ENCODE data around the gene ZNF23.

ZNF23 gene

DNA sequence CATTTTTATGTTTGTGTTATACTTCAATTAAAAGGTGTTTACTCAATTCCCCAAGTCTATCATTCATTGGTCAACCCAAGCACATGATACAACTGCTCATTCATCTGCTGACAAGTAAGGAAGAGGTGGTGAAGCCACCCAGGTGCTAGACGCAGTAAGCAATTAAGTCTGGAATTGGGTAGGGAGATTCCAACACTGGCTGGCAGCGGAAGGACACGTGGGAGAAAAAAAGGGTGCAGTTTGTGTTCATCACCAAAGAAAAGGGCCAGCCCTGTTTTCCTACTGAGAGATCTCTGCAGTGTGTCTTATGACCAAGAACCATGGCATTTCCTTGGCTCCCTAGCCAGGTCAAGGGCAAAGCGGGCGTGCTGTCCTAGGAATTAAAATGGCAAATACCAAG lies 11.8 kb upstream of the ZNF23 start:
- in situ Hi-C loops (cut with MboI; ENCODE audit: low pct_unique_long_range_greater_than_20kb, low sequenced_read_pairs): no loop called here
- no peak for DNase-seq

DNA sequence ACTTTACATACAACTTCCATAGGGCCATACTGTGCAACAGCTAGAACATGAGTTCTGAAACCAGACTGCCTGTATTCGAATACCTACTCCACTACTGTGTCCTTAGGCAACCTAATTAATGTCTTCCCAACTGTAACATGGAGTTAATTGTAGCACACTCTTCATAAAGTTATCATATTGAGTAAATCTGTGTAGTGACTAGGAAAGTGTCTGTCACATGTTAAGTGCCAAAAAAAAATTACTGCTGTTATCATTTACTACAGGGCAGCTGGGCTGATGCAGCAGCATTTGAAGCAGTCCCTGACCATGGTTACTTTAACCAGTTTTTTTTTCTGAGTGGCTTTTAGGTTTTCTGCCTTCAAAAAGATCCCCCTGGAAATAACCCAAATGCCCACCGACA lies 10.9 kb upstream of the ZNF23 start:
- in situ Hi-C loops (cut with MboI; ENCODE audit: low pct_unique_long_range_greater_than_20kb, low sequenced_read_pairs): no loop called here

DNA sequence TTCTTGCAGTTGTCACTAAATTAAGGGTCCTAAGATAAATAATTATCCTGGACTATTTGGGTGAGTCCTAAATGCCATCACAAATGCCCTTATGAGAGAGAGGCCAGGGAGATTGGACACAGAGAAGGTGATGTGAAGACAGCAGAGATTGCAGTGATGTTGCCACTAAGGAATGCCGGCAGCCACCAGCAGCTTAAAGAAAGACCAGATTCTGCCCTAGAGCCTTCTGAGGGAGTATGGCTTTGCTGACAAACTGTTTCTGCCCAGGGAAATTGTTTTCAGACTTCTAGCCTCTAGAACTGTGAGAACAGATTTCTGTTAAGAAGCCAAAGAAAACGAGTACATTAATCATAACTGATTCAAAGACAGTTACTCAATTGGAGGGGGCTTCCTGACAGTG lies 10.0 kb upstream of the ZNF23 start:
- DNase-seq: no peak
- in situ Hi-C loops (cut with MboI; ENCODE audit: low pct_unique_long_range_greater_than_20kb, low sequenced_read_pairs): no loop called here

More for the DNA sequence above, 10.9 kb upstream of the ZNF23 start:
- no peak for DNase-seq

DNA sequence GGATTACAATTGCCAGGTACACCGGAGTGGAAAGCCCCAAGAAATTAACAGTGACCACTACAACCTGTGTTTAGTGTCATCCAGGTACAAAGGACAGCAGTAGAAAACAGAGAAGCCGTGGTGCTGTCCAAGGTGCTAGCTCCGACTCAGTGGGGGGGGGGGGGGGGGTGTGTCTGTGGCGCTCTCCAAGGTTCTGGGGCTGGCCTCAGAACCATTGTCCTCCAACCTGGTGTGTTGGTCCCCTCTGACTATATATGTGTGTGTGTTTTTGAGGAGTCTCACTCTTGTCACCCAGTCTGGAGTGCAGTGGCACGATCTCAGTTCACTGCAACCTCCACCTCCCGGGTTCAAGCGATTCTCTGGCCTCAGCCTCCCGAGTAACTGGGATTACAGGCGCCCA lies 5.8 kb upstream of the ZNF23 start:
- in situ Hi-C loops (cut with MboI; ENCODE audit: low pct_unique_long_range_greater_than_20kb, low sequenced_read_pairs): no loop called here
- peak; percentile 66 for DNase-seq

DNA sequence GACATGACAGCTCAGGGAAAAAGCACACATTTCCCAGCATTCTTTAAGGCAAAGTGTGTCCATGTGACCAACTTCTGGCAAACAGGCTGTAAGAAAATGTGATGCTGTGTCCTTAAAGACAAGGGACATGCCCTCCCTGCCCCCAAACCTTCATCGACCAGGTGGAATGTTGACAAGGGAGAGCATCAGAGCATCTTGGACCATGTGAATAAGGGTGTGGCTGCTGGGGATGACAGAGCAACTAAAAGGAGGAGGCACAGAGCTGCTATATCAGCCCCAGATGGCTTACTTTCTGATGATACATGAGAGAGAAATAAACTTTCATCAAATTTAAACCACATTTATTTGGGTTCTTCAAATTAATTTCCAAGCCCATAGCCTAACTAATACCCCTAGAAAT lies 2.2 kb upstream of the ZNF23 start:
- in situ Hi-C loops (cut with MboI; ENCODE audit: low pct_unique_long_range_greater_than_20kb, low sequenced_read_pairs): no loop called here
- no peak for DNase-seq

DNA sequence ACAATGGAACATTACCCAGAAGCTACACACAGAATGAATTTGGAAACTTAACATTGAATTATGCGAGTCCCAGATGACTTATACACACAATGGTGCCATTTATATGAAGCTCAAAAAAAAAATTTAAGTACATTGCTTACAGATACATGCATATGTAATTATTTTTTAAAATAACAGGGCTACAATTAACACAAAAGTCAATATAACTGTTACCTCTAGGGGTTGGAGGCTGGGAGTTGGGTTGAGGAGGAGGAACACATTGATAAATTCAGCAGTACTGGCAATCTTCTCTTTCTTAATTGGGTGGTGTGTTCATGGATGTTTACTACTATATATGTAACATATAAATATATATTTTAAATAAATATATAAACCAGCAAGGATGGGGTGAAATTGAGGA lies 1.1 kb downstream of the ZNF23 start:
- DNase-seq: no peak

DNA sequence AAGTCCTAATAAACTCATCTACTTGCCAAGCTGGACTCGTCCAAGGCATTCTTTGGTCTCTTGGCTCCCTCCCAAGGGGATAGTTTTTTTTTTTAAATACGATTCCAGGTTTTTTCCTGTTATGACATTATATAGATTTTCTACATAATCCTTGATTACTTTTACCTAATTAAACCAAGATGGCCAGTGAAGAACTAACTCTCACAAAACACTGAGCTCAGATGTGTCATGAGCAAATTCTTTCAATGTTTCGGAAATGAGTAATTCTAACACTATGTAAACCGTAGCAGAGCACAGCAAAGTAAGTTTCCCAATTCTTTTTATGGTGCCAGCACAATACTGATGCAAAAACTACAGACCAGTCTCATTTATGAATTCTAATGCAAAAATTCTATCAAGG lies 1.8 kb downstream of the ZNF23 start:
- DNase-seq: no peak
- in situ Hi-C loops (cut with MboI; ENCODE audit: low pct_unique_long_range_greater_than_20kb, low sequenced_read_pairs): no loop called here

More for the DNA sequence above, 1.1 kb downstream of the ZNF23 start:
- in situ Hi-C loops (cut with MboI; ENCODE audit: low pct_unique_long_range_greater_than_20kb, low sequenced_read_pairs): no loop called here

DNA sequence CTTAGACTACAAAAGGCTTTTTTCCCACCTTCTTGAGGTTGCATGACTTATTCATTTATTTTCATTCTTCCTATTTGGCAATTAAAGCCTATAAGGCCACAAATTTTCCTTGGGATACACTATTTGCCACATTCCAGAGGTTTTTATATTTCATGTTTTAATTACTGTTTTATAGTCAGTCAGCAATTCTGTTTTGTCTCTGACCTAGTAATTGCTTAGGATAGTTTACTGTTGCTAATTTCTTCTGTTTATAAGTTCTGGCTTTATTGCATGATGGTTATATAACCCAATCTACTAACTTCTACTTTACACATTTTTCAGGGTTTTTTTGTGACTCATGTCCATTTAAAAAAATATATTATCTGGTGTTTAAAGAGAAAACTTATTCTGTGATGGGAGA lies 2.5 kb downstream of the ZNF23 start:
- DNase-seq: no peak
- in situ Hi-C loops (cut with MboI; ENCODE audit: low pct_unique_long_range_greater_than_20kb, low sequenced_read_pairs): no loop called here

DNA sequence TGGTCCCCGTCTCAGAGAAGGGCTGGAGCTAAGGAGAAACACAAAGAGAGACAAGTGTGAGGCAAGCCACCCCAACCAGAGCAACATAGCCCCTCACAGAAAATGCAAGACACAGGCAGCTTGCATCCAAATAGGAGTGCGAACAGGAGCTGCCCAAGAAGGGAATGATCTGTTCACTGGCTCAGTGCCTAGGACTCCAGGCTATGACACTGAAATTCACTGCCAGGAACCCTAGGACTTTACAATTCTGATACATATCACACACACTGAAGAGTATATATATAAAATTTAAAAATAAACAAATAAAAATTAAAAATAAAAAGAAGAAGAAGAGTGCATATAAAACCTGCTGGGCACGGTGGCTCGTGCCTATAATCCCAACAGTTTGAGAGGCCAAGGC lies 5.2 kb downstream of the ZNF23 start:
- in situ Hi-C loops (cut with MboI; ENCODE audit: low pct_unique_long_range_greater_than_20kb, low sequenced_read_pairs): no loop called here
- no peak for DNase-seq

DNA sequence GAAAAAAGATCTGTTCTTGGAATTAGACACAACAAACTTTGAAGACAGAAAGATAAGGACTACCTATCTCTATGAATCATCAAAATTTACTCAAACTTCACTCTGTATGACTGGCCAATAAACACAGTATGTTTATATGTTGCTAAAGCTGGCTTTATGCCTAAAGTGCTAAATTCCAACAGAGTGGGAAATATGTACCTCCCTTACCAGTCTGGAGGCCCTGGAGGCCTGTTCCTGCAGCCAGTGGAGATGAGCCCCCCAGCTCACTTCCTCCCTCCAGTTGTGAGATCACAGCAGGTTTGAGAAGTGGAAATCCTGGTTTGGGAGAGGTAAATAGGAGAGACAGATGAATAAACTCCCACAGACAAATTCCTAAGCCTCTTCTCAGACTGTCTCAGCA lies 9.0 kb downstream of the ZNF23 start:
- DNase-seq: no peak
- in situ Hi-C loops (cut with MboI; ENCODE audit: low pct_unique_long_range_greater_than_20kb, low sequenced_read_pairs): no loop called here

DNA sequence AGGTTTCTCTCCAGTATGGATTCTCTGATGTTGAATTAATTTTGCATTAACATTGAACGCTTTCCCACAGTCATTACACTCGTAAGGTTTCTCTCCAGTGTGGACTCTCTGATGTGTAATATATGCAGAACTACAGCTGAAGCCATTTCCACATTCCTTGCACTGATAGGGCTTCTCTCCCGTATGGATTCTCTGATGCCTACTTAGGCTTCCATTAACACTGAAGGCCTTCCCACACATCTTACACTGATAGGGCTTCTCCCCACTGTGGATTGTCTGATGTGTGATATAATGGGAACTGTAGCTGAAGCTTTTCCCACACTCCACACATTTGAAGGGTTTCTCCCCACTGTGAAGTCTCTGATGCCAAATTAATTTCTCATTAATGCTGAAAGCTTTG lies 13.0 kb downstream of the ZNF23 start:
- in situ Hi-C loops (cut with MboI; ENCODE audit: low pct_unique_long_range_greater_than_20kb, low sequenced_read_pairs): no loop called here
- DNase-seq: no peak

DNA sequence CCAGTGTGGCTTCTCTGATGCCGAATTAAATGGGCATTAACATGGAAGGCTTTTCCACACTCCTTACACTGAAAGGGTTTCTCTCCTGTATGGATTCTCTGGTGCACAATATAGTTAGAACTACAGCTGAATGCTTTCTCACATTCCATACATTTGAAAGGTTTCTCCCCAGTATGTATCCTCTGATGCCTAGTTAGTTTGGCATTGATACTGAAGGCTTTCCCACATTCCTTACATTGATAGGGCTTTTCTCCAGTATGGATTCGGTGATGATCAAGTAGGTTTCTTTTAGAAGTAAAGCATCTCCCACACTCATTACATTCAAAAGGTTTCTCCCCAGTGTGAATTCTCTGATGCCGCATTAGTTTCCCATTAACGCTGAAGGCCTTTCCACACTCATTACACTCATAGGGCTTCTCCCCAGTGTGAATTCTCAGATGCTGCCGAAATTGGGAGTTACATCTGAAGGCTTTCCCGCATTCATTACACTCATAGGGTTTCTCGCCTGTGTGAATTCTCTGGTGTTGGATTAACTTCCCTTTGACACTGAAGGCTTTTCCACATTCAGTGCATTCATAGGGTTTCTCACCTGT lies 13.7 kb downstream of the ZNF23 start:
- DNase-seq: no peak
- in situ Hi-C loops (cut with MboI; ENCODE audit: low pct_unique_long_range_greater_than_20kb, low sequenced_read_pairs): no loop called here

DNA sequence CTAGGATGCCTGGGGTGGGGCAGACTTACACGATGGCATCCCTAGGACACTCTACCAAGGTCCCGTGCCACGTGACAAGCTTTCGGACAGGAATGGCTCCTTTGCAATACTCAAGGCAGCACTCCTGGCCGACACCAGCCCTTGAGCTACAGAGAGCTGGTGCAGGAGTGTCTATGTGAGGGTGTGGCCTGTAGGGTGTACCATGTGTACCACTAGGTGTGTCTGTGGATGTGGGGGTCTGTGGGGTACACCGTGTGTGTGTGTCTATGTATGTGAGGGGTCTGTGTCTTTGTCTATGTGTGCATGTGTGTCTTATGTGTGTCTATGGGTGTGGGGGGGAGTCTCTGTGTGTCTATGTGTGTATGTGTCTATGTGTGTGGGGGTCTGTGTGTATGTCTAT lies 18.3 kb downstream of the ZNF23 start:
- in situ Hi-C loops (cut with MboI; ENCODE audit: low pct_unique_long_range_greater_than_20kb, low sequenced_read_pairs): no loop called here
- no peak for DNase-seq

DNA sequence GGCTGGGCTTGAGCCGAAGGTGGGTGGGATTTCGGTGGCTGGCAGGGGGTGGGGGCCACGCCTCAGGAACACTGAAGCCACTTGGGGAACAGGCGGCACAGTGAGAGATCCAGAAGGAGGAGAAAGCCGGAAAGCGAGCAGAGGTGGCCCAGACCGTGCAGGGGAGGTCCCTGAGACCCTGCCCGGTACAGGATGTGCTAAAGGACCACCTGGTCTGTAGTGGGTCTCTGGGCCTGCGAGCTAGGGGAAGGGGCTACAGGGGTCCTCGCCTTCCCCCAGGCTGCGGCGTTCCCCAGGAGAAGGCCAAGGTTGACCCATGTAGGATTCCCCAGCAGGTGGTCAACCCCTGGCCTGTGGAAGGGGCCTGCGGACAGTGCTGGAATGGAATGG lies 20.0 kb downstream of the ZNF23 start, which contains the start of gene TLE7:
Gene TLE7 (minus strand): TSS at position 4 of the 390 bp plus-strand sequence. CDS start 8,730 bp downstream, outside the sequence.
- no peak for DNase-seq
- in situ Hi-C loops (cut with MboI; ENCODE audit: low pct_unique_long_range_greater_than_20kb, low sequenced_read_pairs): no loop called here

DNA sequence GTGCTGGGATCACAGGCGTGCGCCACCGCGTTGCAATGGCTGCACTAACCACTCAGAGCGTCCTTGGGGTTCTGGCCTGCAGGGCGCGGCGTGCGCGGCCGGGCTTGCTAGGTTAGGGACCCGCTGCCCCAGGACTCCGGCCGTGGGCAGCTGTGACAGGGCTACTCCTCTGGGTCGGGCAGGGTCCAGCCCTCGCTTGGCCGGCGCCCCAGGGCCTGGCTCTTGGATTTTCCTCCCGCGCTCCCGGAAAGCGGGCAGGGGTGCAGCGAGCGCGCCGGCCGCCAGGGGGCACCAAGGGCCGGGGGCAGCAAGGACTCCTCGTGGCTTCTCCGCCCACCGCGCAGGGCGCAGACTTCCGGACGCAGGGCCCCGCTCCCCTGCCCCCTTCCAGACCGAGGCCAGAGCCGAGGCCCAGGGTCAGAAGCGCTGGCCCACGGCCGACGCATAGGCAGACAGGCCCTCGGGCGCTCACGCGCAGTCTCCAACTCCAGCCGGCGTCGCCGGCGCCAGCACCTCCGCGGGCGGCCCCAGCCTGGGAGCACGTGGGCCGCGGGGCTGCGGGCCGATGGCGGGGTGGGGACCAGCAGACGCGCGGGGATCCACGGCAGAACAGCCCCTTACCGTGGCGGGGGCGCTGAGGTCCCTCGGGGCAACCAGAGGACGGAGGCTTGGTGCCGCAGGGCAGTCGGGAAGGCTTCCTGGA lies 20.5 kb downstream of the ZNF23 start:
- in situ Hi-C loops (cut with MboI; ENCODE audit: low pct_unique_long_range_greater_than_20kb, low sequenced_read_pairs): no loop called here
- no peak for DNase-seq

DNA sequence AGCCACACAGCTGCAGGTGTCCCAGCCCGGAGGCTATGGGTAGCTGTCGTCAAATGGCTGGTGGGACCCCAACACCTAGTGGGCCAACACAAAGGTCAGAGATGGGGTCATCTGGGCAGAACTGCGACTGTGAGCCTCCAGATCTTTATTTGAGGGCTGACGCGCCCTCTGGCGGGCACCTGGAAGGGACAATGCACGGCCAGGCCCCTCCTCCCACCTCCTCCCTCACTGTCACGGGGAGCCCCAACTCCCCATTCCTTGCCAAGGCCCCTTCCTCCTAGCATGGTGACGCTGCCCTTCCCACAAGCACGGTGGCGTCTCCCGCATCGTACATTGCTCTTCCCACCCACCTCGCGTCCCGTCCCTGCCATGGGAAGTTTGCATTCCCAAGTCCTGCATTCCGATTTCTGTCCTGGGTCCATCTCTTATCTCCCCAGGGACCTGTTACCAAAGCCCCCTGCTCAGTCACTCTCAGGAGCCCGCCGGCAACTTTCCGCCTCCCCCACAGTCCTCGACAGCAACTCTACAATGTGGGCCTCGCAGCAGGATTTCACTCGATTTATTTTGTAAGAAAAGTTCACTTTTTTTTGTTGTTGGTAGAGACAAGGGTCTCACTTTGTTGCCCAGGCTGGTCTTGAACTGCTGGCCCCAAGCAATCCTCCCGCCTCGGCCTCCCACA lies 21.2 kb downstream of the ZNF23 start:
- DNase-seq: no peak
- in situ Hi-C loops (cut with MboI; ENCODE audit: low pct_unique_long_range_greater_than_20kb, low sequenced_read_pairs): no loop called here

DNA sequence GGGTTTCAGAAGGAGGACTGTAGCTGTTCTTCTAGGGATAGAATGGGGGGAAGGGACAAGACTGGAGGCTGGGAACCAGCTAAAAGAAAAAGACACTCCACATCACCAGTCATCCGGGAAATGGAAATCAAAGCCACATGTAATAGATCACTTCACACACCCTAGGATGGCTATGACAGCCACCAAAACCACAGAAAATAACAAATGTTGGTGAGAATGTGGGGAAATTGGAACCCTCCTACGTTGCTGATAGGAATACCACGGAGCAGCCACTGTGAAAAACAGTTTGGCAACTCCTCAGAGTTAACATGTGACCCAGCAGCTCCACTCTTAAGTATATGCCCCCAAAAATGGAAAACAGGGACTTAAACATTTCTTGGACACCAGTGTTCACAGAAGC lies 22.5 kb downstream of the ZNF23 start:
- in situ Hi-C loops (cut with MboI; ENCODE audit: low pct_unique_long_range_greater_than_20kb, low sequenced_read_pairs): no loop called here
- no peak for DNase-seq

DNA sequence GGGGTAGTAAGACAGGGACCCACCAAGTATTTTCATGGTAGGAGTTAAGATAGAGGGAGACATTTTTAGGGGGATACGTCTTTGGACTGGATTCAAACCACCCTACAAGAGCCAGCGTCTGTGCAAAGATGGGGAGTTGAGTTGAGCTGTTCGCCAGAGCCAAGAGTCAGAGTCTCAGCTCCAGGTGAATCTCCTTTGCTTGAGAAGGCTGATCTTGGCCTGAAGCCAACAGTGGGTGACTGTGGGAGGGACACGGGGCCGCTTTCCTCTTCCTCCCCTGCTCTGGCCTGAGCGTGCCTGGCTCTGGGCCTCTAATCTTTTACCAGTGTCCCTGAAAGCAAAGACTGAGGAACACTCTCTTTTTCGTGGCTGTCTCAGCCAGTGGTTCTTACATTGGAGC lies 25.6 kb downstream of the ZNF23 start:
- no peak for DNase-seq
- in situ Hi-C loops (cut with MboI; ENCODE audit: low pct_unique_long_range_greater_than_20kb, low sequenced_read_pairs): no loop called here

DNA sequence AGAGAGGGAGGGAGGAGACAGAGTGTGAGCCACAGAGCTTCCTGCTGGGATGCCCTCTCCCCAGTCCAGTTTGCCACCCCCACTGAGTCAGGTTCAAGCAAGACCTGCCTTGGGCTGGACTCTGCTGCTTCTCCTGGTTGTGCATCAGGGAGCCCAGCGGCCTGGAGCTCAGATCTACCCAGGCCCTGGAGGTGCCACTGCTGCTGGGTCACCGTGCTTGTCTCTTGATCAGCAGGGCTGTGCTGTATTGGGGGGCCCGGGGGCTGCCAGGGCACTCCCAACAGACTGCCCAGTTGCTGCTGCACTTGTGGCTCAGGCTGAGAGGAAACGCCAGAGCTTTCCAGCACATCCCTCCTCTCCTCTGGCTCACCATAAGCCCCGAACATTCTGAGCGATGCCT lies 29.1 kb downstream of the ZNF23 start:
- in situ Hi-C loops (cut with MboI; ENCODE audit: low pct_unique_long_range_greater_than_20kb, low sequenced_read_pairs): no loop called here
- DNase-seq: no peak

DNA sequence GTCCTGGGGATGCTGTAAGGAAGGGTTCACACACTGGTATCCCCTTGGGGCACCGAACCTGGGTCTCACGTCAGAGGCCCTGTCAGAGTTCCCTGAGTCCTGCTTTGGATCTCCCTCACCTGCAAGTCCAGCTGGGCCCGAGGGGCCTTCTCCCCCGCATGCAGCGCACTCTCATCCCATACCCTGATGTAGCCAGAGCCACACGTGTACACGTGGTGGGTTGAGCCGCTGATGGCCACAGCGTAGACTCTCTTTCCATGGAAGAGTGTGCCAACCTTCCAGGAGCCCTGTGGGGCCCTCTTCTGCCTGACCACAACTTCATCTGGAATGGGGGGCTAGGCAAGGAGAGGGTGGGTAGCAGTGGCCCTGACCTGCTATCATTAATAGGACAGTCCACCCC lies 30.1 kb downstream of the ZNF23 start:
- in situ Hi-C loops (cut with MboI; ENCODE audit: low pct_unique_long_range_greater_than_20kb, low sequenced_read_pairs): no loop called here
- no peak for DNase-seq

DNA sequence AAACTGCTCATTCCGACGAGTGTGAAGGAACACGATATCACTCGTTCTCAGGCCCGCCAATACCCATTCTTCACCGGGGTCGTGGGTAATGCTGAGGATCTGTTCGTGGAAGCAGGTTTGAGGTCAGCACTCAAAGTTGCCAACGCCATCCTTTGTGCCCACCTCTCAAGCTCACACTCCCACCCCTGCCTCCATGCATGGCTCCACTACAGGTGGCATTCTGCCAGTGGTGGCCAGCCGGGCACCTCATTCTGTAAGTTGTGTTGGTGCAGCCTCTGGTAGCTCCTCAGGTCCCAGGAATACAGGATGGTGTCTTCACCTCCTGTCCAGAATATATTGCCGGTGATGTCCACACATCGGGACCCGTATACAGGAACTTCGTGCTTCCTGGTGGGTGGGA lies 30.9 kb downstream of the ZNF23 start:
- no peak for DNase-seq
- in situ Hi-C loops (cut with MboI; ENCODE audit: low pct_unique_long_range_greater_than_20kb, low sequenced_read_pairs): no loop called here

Data from KBM-7 (cell line).